Gastrocnemius medialis (tissue), 4 donors: ENCODE results near the gene KRAS. TPM values are rescaled to one million over a fixed set of nuclear protein-coding genes. Genes with fewer than 3 reads are reported as not detected.

ENCODE experiments used
- ATAC-seq, 2 donors: fragments of 150-250 bp; one replicate each; pipeline ENCODE4 v1.9.1; 2016
- DNase-seq, 2 donors: peaks; one replicate each; pipeline ENCODE4 v3.0.0-alpha.2; 2019
- H3K27ac ChIP-seq, 4 donors: fragments of 200-600 bp; sonication (generic); 1 replicate in 1 of 4; 2 replicates in 3 of 4; pipeline ENCODE4 v1.5.1; 2016 to 2018; ENCODE audit warnings: mild to moderate bottlenecking in 2 of 4, moderate library complexity in 1 of 4
- H3K27me3 ChIP-seq, 3 donors: fragments of 200-600 bp; sonication (generic) in 2 of 3; 1 replicate in 1 of 3; 2 replicates in 2 of 3; pipeline versions ENCODE4 v1.5.1 to v1.6.0; 2016 to 2019; ENCODE audit warnings: mild to moderate bottlenecking in 1 of 3, moderate library complexity in 1 of 3
- H3K36me3 ChIP-seq, 2 donors: fragments of 200-600 bp; sonication (generic) in 1 of 2; one replicate each; pipeline ENCODE4 v1.5.1; 2017 to 2018
- H3K4me1 ChIP-seq, 2 donors: fragments of 200-600 bp; sonication (generic) in 1 of 2; one replicate each; pipeline ENCODE4 v1.5.1; 2016 to 2017; ENCODE audit warnings: mild to moderate bottlenecking in 2 of 2
- H3K4me3 ChIP-seq, 4 donors: fragments of 200-600 bp; sonication (generic) in 3 of 4; 1 replicate in 1 of 4; 2 replicates in 3 of 4; pipeline ENCODE4 v1.5.1; 2016 to 2019; ENCODE audit warnings: mild to moderate bottlenecking in 2 of 4
- H3K9me3 ChIP-seq, 3 donors: fragments of 200-600 bp; sonication (generic) in 2 of 3; 1 replicate in 1 of 3; 2 replicates in 2 of 3; pipeline ENCODE4 v1.5.1; 2016 to 2019
- CTCF ChIP-seq, 5 experiments: fragments of 450-650 bp in 3 of 5; fragments of 200-600 bp in 2 of 5; sonication (generic) in 2 of 5; IDR thresholded peaks in 4 of 5; conservative IDR thresholded peaks in 1 of 5; 1 replicate in 4 of 5; 2 replicates in 1 of 5; pipeline ENCODE4 v1.5.1; 2016 to 2019; ENCODE audit warnings: antibody characterized with exemption in 5 of 5, mild to moderate bottlenecking in 3 of 5, moderate library complexity in 3 of 5
- POLR2A ChIP-seq, 2 donors: fragments of 450-650 bp; IDR thresholded peaks; one replicate each; pipeline ENCODE4 v1.6.1; 2017; ENCODE audit warnings: antibody characterized with exemption in 2 of 2, mild to moderate bottlenecking in 2 of 2, moderate library complexity in 2 of 2
- in situ Hi-C, 4 donors: fragments of 200-750 bp; cut with MboI; loops; one replicate each; pipeline versions ENCODE4 v1.15.0 to v1.8.0; 2017; ENCODE audit warnings: low sequenced_read_pairs in 4 of 4
- intact Hi-C: fragments of 100-400 bp; cut with DNase I; formaldehyde crosslinking; loops from one replicate; pipeline ENCODE4 v1.15.1; 2023; ENCODE audit warnings: low total_unique reads
- total RNA-seq, 4 donors: library from RNA; depleted of rRNA; stranded (reverse); fragments of >200 nt; gene quantifications; one replicate each; pipeline versions ENCODE4 v1.1.0 to v1.2.3, GENCODE V29; 2016

The KRAS gene
- total RNA-seq, 4 donors from 2014 or later = 7.0 to 9.5 (median 8.0) TPM

- H3K27ac ChIP-seq = peak overlapping the region in 1 of 4 donors; percentile 90
- no peaks in the 10 kb centered on the region for H3K9me3 ChIP-seq
- in situ Hi-C loops (loop anchor here in 1 of 4 donors (10.0 kb wide), 1 partner anchor 51 kb away; no protein-coding TSS in a partner anchor), intact Hi-C loops (loop anchor here (2.0 to 10.0 kb wide), 2 partner anchors 57 to 1831 kb away; partner anchors contain the start of genes KRAS and MED21)
- H3K27me3 ChIP-seq = no peaks in the 10 kb centered on the region
- no peak for TF ChIP-seq CTCF (IDR thresholded peaks at IDR 0.05 in 4 of 5, conservative IDR thresholded peaks at IDR 0.05 in 1 of 5)
- no peak for TF ChIP-seq POLR2A (IDR thresholded peaks at IDR 0.05)
- no peak for DNase-seq
- ATAC-seq = no peak
- peak overlapping the region in 3 of 4 donors; percentile 74 to 97 (median 79) for H3K4me3 ChIP-seq
- H3K4me1 ChIP-seq = peaks cover 18 to 27% of the 10 kb centered on the region in 2 donors
- H3K36me3 ChIP-seq = no peaks in the 10 kb centered on the region
Observed at GRCh38 chr12:25194214-25194613, 56.5 kb downstream of the KRAS start.

- no peak for TF ChIP-seq POLR2A (IDR thresholded peaks at IDR 0.05)
- TF ChIP-seq CTCF (IDR thresholded peaks at IDR 0.05 in 4 of 5, conservative IDR thresholded peaks at IDR 0.05 in 1 of 5) = no peak
- Histone ChIP-seq H3K36me3 (no peaks in the 10 kb centered on the region), H3K9me3 (no peaks in the 10 kb centered on the region), H3K4me1 (peaks cover 3 to 9% of the 10 kb centered on the region in 2 donors), H3K27ac (no peak overlapping the region), H3K4me3 (no peak overlapping the region), H3K27me3 (no peaks in the 10 kb centered on the region)
- DNase-seq (no peak), ATAC-seq (no peak)
- in situ Hi-C loops (loop anchor here in 1 of 4 donors (10.0 kb wide), 1 partner anchor 54 kb away; no protein-coding TSS in a partner anchor), intact Hi-C loops (loop anchor here (10.0 kb wide), 1 partner anchor 1834 kb away; the partner anchor contains the start of gene MED21)
Observed at GRCh38 chr12:25190793-25191192, 59.9 kb downstream of the KRAS start.

GRCh38 chr12:25189656-25190055 is 61.1 kb downstream of the KRAS start:
- ATAC-seq (no peak), DNase-seq (no peak)
- no peaks in the 10 kb centered on the region for H3K27me3 ChIP-seq
- no peaks in the 10 kb centered on the region for H3K36me3 ChIP-seq
- in situ Hi-C loops (loop anchor here in 1 of 4 donors (10.0 kb wide), 1 partner anchor 55 kb away; no protein-coding TSS in a partner anchor), intact Hi-C loops (loop anchor here (10.0 kb wide), 1 partner anchor 1835 kb away; the partner anchor contains the start of gene MED21)
- H3K27ac ChIP-seq = no peak overlapping the region
- peaks cover 0 to 8% of the 10 kb centered on the region in 2 donors for H3K4me1 ChIP-seq
- TF ChIP-seq POLR2A (IDR thresholded peaks at IDR 0.05) (no peak), CTCF (IDR thresholded peaks at IDR 0.05 in 4 of 5, conservative IDR thresholded peaks at IDR 0.05 in 1 of 5) (no peak)
- H3K4me3 ChIP-seq = no peak overlapping the region
- H3K9me3 ChIP-seq = no peaks in the 10 kb centered on the region

- peaks cover 0 to 4% of the 10 kb centered on the region in 2 donors for H3K4me1 ChIP-seq
- H3K27ac ChIP-seq = no peak overlapping the region
- H3K9me3 ChIP-seq = no peaks in the 10 kb centered on the region
- no peak for ATAC-seq
- no peak for DNase-seq
- H3K36me3 ChIP-seq = no peaks in the 10 kb centered on the region
- in situ Hi-C loops = no loop called here
- H3K27me3 ChIP-seq = no peaks in the 10 kb centered on the region
- intact Hi-C loops = no loop called here
- TF ChIP-seq POLR2A (IDR thresholded peaks at IDR 0.05) (no peak), CTCF (IDR thresholded peaks at IDR 0.05 in 4 of 5, conservative IDR thresholded peaks at IDR 0.05 in 1 of 5) (no peak)
- H3K4me3 ChIP-seq = no peak overlapping the region
Observed at GRCh38 chr12:25187781-25188180, 62.9 kb downstream of the KRAS start.
